IMR-90 (cell line): ENCODE results near the gene LAMA2. TPM values are rescaled to one million over a fixed set of nuclear protein-coding genes. Genes with fewer than 3 reads are reported as not detected.

Experiments used
- ATAC-seq: fragments of 200-7000 bp; cut with Tn5 transposase; 2 replicates; pipeline ENCODE4 v1.9.1; 2020; ENCODE audit warnings: low read depth, mild to moderate bottlenecking, moderate library complexity
- BruUV-seq: library from RNA; stranded (reverse); fragments of 400-500 nt; replicated peaks from 2 replicates; lab custom pipeline; 2021; lab: Mats Ljungman, UMichigan
- CTCF ChIA-PET: fragments of 300-600 bp; formaldehyde crosslinking; extraction: SDS; loops from one replicate; lab custom pipeline; 2021; ENCODE audit warnings: antibody characterized with exemption; lab: Yijun Ruan, JAX
- POLR2A ChIA-PET: fragments of 300-600 bp; sonication (Branson Sonifier 250); formaldehyde crosslinking; loops from one replicate; lab custom pipeline; 2022; ENCODE audit warnings: antibody characterized with exemption; ENCODE audit not compliant: unreplicated experiment; lab: Charles Lee
- DNase-seq: peaks from one replicate; pipeline ENCODE4 v3.0.0; 2013
- H2AFZ ChIP-seq: replicated peaks from 2 replicates; pipeline ENCODE3; 2013; ENCODE audit warnings: low read length, mild to moderate bottlenecking; ENCODE audit not compliant: poor library complexity
- H2AK5ac ChIP-seq: 2 replicates; pipeline ENCODE4 v1.6.1; 2013; ENCODE audit warnings: low read depth, low read length, inconsistent platforms
- H2AK9ac ChIP-seq: replicated peaks from 2 replicates; pipeline ENCODE3; 2013; ENCODE audit warnings: mild to moderate bottlenecking, low read depth, low read length, moderate library complexity; ENCODE audit not compliant: poor library complexity
- H2BK120ac ChIP-seq: 2 replicates; pipeline ENCODE4 v1.6.1; 2013; ENCODE audit warnings: low read depth, low read length, inconsistent platforms
- H2BK15ac ChIP-seq: 3 replicates; pipeline ENCODE4 v1.6.1; 2013; ENCODE audit warnings: low read depth, low read length, inconsistent platforms
- H2BK20ac ChIP-seq: 2 replicates; pipeline ENCODE4 v1.6.1; 2013; ENCODE audit warnings: low read depth, mild to moderate bottlenecking, inconsistent platforms, low read length, moderate library complexity
- H2BK5ac ChIP-seq: 2 replicates; pipeline ENCODE4 v1.6.1; 2013; ENCODE audit warnings: mild to moderate bottlenecking, low read depth, low read length, inconsistent platforms; ENCODE audit not compliant: poor library complexity, severe bottlenecking
- H3K14ac ChIP-seq: replicated peaks from 2 replicates; pipeline ENCODE4 v1.6.1; 2013; ENCODE audit warnings: low read depth, low read length, inconsistent platforms
- H3K18ac ChIP-seq: 2 replicates; pipeline ENCODE4 v1.6.1; 2013; ENCODE audit warnings: low read depth, low read length, control low read depth
- H3K23ac ChIP-seq: 2 replicates; pipeline ENCODE4 v1.6.1; 2013; ENCODE audit warnings: low read depth, low read length, inconsistent platforms
- H3K27ac ChIP-seq: 2 replicates; pipeline ENCODE4 v1.5.1; 2013; ENCODE audit warnings: mild to moderate bottlenecking, control low read depth, low read length; ENCODE audit not compliant: insufficient read depth
- H3K27me3 ChIP-seq: 2 replicates; pipeline ENCODE4 v1.6.1; 2013; ENCODE audit warnings: low read length; ENCODE audit not compliant: control insufficient read depth, insufficient read depth
- H3K36me3 ChIP-seq: 2 replicates; pipeline ENCODE4 v1.6.1; 2013; ENCODE audit warnings: low read length, mixed read lengths; ENCODE audit not compliant: control insufficient read depth, insufficient read depth
- H3K4ac ChIP-seq: 2 replicates; pipeline ENCODE4 v1.6.1; 2013; ENCODE audit warnings: low read depth, low read length, inconsistent platforms
- H3K4me1 ChIP-seq: 2 replicates; pipeline ENCODE4 v1.6.1; 2013; ENCODE audit warnings: low read length, mixed read lengths; ENCODE audit not compliant: control insufficient read depth, insufficient read depth
- H3K4me2 ChIP-seq: 2 replicates; pipeline ENCODE4 v1.6.1; 2013; ENCODE audit warnings: low read depth, mild to moderate bottlenecking, control low read depth, low read length, moderate library complexity
- H3K4me3 ChIP-seq: 2 replicates; pipeline ENCODE4 v1.5.1; 2013; ENCODE audit warnings: low read depth, mild to moderate bottlenecking, control low read depth, low read length, moderate library complexity; ENCODE audit not compliant: insufficient read depth
- H3K56ac ChIP-seq: 2 replicates; pipeline ENCODE4 v1.6.1; 2013; ENCODE audit warnings: low read length, inconsistent platforms; ENCODE audit not compliant: insufficient read depth; ENCODE audit errors: extremely low read depth
- H3K79me1 ChIP-seq, 2 experiments: 2 replicates each; pipeline ENCODE4 v1.6.1; 2013; ENCODE audit warnings: low read length in 2 of 2, inconsistent platforms in 1 of 2, low read depth in 1 of 2
- H3K9ac ChIP-seq: 2 replicates; pipeline ENCODE4 v1.6.1; 2013; ENCODE audit warnings: low read depth, low read length, control low read depth
- H3K9me1 ChIP-seq: 2 replicates; pipeline ENCODE4 v1.6.1; 2013; ENCODE audit warnings: low read length, inconsistent platforms; ENCODE audit not compliant: insufficient read depth
- H3K9me3 ChIP-seq: 2 replicates; pipeline ENCODE4 v1.6.1; 2013; ENCODE audit warnings: low read length; ENCODE audit not compliant: control insufficient read depth, insufficient read depth
- H4K20me1 ChIP-seq: 2 replicates; pipeline ENCODE4 v1.6.1; 2013; ENCODE audit warnings: low read length, inconsistent platforms; ENCODE audit not compliant: insufficient read depth
- H4K5ac ChIP-seq: 2 replicates; pipeline ENCODE4 v1.6.1; 2013; ENCODE audit warnings: mild to moderate bottlenecking, low read depth, low read length, control low read depth
- H4K8ac ChIP-seq, 2 experiments: 2 replicates each; pipeline ENCODE4 v1.6.1; 2013; ENCODE audit warnings: low read depth in 2 of 2, low read length in 2 of 2, control low read depth in 1 of 2, inconsistent platforms in 1 of 2
- H4K91ac ChIP-seq: 2 replicates; pipeline ENCODE4 v1.6.1; 2013; ENCODE audit warnings: low read depth, low read length, inconsistent platforms; ENCODE audit not compliant: insufficient read depth
- CHD1 ChIP-seq: IDR thresholded peaks from 2 replicates; pipeline ENCODE4 v1.6.1; 2012; ENCODE audit warnings: low read depth, low read length, improper control_type of control experiment
- MAFK ChIP-seq: IDR thresholded peaks from 2 replicates; pipeline ENCODE4 v1.6.1; 2012; ENCODE audit warnings: low read depth, low read length, improper control_type of control experiment
- MAZ ChIP-seq: IDR thresholded peaks from 2 replicates; pipeline ENCODE4 v1.6.1; 2012; ENCODE audit warnings: low read depth, mild to moderate bottlenecking, low read length, improper control_type of control experiment, moderate library complexity, borderline replicate concordance
- MXI1 ChIP-seq: IDR thresholded peaks from 2 replicates; pipeline ENCODE4 v1.6.1; 2012; ENCODE audit warnings: low read depth, mild to moderate bottlenecking, low read length, moderate library complexity, borderline replicate concordance
- NFE2L2 ChIP-seq: fragments of 150-350 bp; IDR thresholded peaks from 2 replicates; pipeline ENCODE4 v1.6.1; 2016; ENCODE audit warnings: low read depth, mild to moderate bottlenecking, low read length
- RAD21 ChIP-seq: IDR thresholded peaks from 2 replicates; pipeline ENCODE4 v1.6.1; 2012; ENCODE audit warnings: low read length, improper control_type of control experiment
- dilution Hi-C: fragments of 300-500 bp; cut with HindIII; formaldehyde crosslinking; loops from one replicate; pipeline ENCODE4 v1.14.3; 2018; ENCODE audit warnings: low sequenced_read_pairs; ENCODE audit not compliant: unreplicated experiment
- in situ Hi-C: fragments of 300-500 bp; cut with MboI; formaldehyde crosslinking; loops from 3 replicates; pipeline ENCODE4 v1.14.3; 2019; ENCODE audit warnings: low sequenced_read_pairs, inconsistent platforms, mixed read lengths
- intact Hi-C: fragments of 100-400 bp; cut with micrococcal nuclease; formaldehyde crosslinking; loops from 2 replicates; pipeline ENCODE4 v1.10.0; 2022
- polyA plus RNA-seq, 3 experiments: library from polyadenylated mRNA; depleted of rRNA; stranded (reverse); fragments of >200 nt; gene quantifications; 2 replicates each; pipeline ENCODE4 v1.2.3, GENCODE V29; 2012; ENCODE audit warnings: low replicate concordance in 1 of 3
- total RNA-seq: library from RNA; depleted of rRNA; stranded (reverse); fragments of >200 nt; gene quantifications from 2 replicates; pipeline ENCODE4 v1.2.3, GENCODE V29; 2012
- TF ChIP-seq, protein P1 (sequence below): conservative IDR thresholded peaks from 2 replicates; pipeline ENCODE4 v1.5.1; 2012; ENCODE audit warnings: mild to moderate bottlenecking, low read depth, low read length, improper control_type of control experiment
- TF ChIP-seq, protein P2 (sequence below): fragments of 150-350 bp; IDR thresholded peaks from 2 replicates; pipeline ENCODE4 v1.6.1; 2017; ENCODE audit warnings: mild to moderate bottlenecking, antibody characterized with exemption, low read length, low read depth
- TF ChIP-seq, protein P3 (sequence below): fragments of 150-350 bp; IDR thresholded peaks from 2 replicates; pipeline ENCODE4 v1.6.1; 2016; ENCODE audit warnings: low read depth, mild to moderate bottlenecking, low read length, moderate library complexity, borderline replicate concordance

LAMA2 gene
- total and polyA plus RNA-seq, 2 of the 4 experiments (the other 2 are of a cell fraction): 9.9 to 13.3 TPM

DNA sequence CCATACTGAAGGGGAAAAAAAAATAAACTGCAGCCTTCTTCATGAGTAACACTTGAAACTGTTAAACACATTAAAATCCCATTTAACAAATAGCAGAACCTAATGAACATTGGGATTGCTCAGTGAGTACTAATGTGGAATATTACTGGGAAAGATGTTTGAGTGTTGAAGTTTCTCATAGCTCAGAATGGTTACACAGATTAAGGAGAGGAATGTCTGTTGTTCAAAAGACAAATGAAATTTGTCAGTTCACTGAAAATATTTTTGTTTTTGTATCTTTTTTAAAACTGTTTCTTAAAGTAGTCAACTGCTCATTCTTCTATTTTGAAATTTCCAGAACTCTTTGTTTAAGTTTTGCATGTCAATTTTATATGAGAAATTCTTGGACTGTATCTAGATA lies 374.3 kb downstream of the LAMA2 start:
- H4K20me1 ChIP-seq: no peaks in the 10 kb centered on the region
- TF ChIP-seq MXI1 (no peak), NFE2L2 (no peak), MAFK (no peak), MAZ (no peak), CHD1 (no peak), RAD21 (no peak)
- TF ChIP-seq, protein P1, sequence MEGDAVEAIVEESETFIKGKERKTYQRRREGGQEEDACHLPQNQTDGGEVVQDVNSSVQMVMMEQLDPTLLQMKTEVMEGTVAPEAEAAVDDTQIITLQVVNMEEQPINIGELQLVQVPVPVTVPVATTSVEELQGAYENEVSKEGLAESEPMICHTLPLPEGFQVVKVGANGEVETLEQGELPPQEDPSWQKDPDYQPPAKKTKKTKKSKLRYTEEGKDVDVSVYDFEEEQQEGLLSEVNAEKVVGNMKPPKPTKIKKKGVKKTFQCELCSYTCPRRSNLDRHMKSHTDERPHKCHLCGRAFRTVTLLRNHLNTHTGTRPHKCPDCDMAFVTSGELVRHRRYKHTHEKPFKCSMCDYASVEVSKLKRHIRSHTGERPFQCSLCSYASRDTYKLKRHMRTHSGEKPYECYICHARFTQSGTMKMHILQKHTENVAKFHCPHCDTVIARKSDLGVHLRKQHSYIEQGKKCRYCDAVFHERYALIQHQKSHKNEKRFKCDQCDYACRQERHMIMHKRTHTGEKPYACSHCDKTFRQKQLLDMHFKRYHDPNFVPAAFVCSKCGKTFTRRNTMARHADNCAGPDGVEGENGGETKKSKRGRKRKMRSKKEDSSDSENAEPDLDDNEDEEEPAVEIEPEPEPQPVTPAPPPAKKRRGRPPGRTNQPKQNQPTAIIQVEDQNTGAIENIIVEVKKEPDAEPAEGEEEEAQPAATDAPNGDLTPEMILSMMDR: no peak
- TF ChIP-seq, protein P2, sequence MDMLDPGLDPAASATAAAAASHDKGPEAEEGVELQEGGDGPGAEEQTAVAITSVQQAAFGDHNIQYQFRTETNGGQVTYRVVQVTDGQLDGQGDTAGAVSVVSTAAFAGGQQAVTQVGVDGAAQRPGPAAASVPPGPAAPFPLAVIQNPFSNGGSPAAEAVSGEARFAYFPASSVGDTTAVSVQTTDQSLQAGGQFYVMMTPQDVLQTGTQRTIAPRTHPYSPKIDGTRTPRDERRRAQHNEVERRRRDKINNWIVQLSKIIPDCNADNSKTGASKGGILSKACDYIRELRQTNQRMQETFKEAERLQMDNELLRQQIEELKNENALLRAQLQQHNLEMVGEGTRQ: no peak
- TF ChIP-seq, protein P3, sequence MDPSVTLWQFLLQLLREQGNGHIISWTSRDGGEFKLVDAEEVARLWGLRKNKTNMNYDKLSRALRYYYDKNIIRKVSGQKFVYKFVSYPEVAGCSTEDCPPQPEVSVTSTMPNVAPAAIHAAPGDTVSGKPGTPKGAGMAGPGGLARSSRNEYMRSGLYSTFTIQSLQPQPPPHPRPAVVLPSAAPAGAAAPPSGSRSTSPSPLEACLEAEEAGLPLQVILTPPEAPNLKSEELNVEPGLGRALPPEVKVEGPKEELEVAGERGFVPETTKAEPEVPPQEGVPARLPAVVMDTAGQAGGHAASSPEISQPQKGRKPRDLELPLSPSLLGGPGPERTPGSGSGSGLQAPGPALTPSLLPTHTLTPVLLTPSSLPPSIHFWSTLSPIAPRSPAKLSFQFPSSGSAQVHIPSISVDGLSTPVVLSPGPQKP: no peak
- H3K27me3 ChIP-seq: no peaks in the 10 kb centered on the region
- no peaks in the 10 kb centered on the region for H3K9me1 ChIP-seq
- in situ Hi-C loops: no loop called here
- no peak overlapping the region for H3K27ac ChIP-seq
- no peak overlapping the region for H4K8ac ChIP-seq
- ChIA-PET CTCF (no interaction called here), POLR2A (no interaction called here)
- H3K4me3 ChIP-seq: no peak overlapping the region
- ATAC-seq (no peak), DNase-seq (no peak)
- no peak overlapping the region for H3K56ac ChIP-seq
- H4K5ac ChIP-seq: no peak overlapping the region
- H2BK20ac ChIP-seq: no peak overlapping the region
- no peaks in the 10 kb centered on the region for H3K36me3 ChIP-seq
- intact Hi-C loops: no loop called here
- no peaks in the 10 kb centered on the region for H3K79me1 ChIP-seq
- no peak overlapping the region for H2BK5ac ChIP-seq
- H2BK15ac ChIP-seq: no peak overlapping the region
- no peak overlapping the region for H2AK5ac ChIP-seq
- H3K23ac ChIP-seq: no peak overlapping the region
- H3K4me2 ChIP-seq: no peak overlapping the region
- no peak overlapping the region for H2AK9ac ChIP-seq
- BruUV-seq: no TSS peak
- dilution Hi-C loops: no loop called here
- no peak overlapping the region for H3K4ac ChIP-seq
- H3K9ac ChIP-seq: no peak overlapping the region
- H4K91ac ChIP-seq: no peak overlapping the region
- H3K14ac ChIP-seq: no peak overlapping the region
- H3K9me3 ChIP-seq: no peaks in the 10 kb centered on the region
- H3K4me1 ChIP-seq: no peaks in the 10 kb centered on the region; the same call in 1 of the 2 replicates
- no peak overlapping the region for H2BK120ac ChIP-seq
- H2AFZ ChIP-seq: no peak overlapping the region
- no peak overlapping the region for H3K18ac ChIP-seq
